ENCODE results near the gene GALNS. TPM values are rescaled to one million over a fixed set of nuclear protein-coding genes. Genes with fewer than 3 reads are reported as not detected.

Gene GALNS
- total and polyA plus RNA-seq, 5 donors, result 17.6 to 22.3 (median 19.1) TPM

DNA sequence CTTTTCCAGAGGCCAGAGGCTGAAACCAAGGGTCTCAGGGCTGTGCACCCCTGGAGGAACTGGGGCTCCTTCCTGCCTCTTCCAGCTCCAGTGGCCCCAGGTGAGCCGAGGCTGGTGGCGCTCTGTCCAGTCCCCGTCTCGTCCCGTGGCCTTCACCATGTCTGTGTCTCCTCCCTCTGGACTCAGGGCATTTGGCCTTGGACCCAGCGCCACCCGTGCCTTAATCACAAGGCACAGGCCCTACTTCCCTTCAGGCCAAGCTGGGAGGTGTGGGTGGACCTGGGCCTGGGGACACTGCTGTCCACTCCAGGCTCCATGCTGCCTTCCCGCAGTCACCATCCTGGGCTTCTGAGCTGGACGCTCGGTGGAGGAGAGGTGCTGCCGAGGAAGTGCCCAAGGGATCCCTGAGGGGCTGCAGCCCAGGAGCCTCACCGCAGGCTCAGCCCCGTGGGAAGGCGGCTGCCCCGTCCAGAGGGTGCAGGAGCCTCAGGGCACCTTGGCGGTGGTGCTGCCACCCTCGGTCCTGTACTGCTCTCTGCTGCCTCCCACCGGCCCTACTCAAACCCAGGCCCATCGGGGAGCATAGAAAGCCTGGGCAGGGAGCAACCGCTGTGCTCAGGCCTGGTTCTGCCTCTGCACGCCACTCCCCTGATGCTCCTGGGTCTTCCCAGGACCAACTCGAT lies 35.4 kb downstream of the GALNS start:
- H3K27me3 ChIP-seq (ENCODE audit: control insufficient read depth, insufficient read depth), result no peaks in the 10 kb centered on the region
- no peak for DNase-seq
- H3K4me3 ChIP-seq (ENCODE audit: low read length), result no peak overlapping the region
- ATAC-seq, result no peak
- intact Hi-C loops (cut with DNase I), result no loop called here
- no peaks in the 10 kb centered on the region for H3K9me3 ChIP-seq (ENCODE audit: control insufficient read depth, low read length)
- WGBS, result 92% methylated on average over 22 of the region's 22 CpGs
- no peak overlapping the region for H3K27ac ChIP-seq (ENCODE audit: low read length)
- H3K4me1 ChIP-seq (ENCODE audit: control insufficient read depth, insufficient read depth, low read length), result no peaks in the 10 kb centered on the region

DNA sequence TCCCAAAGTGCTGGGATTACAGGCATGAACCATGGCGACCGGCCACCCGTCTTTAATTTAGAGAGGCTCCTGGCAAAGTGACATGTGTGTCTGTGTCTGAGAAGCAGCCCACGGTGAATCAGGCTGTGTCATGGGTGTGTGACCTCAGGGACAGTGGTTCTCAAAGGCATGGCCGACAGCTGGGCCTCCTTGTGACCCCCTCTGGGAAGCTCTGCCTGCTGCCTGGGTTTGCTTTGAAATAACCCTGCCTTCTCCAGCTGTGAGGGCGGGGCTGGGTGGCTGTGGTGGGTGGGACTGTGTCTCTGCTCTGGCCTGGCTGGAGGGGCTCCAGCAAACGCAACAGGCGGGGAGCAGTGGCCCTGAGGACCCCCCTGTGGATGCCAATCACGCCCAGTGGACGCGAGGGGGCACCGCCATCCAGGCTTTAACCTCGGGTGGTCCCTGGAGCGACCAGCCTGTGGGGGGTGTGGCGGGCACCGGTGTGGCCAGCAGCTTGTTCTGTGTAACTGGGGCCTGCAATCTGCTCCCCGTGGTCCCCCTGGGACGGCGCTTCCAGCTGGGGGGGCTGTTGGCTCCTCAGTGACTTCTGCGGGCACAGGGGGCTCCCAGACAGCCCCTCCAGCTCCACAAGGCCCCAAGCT lies 36.2 kb downstream of the GALNS start:
- Histone ChIP-seq H3K27ac (ENCODE audit: low read length) (no peak overlapping the region), H3K9me3 (ENCODE audit: control insufficient read depth, low read length) (no peaks in the 10 kb centered on the region), H3K4me3 (ENCODE audit: low read length) (no peak overlapping the region), H3K27me3 (ENCODE audit: control insufficient read depth, insufficient read depth) (no peaks in the 10 kb centered on the region), H3K4me1 (ENCODE audit: control insufficient read depth, insufficient read depth, low read length) (no peaks in the 10 kb centered on the region)
- ATAC-seq (no peak), DNase-seq (no peak)
- intact Hi-C loops (cut with DNase I), result no loop called here
- WGBS, result 90% methylated on average over 20 of the region's 20 CpGs

DNA sequence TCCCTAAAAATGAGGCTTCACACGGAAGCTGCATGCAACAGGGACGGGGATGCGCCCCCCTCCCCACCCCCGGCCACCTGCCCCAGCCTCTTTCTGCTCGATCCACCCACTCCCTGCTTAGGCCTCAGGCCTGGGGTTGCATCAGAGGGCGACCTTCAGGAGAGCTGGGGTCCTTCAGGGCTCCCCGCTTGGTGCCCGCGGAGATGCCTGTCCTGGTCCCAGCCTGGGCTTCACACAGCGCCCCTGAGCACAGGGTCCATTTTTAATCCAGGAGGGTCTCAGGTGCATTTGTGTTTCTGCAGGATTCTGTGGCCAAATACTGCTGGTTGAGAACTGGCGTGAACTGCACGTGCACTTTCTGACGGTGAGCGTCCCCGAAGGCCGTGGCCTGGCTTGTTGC lies 37.6 kb downstream of the GALNS start:
- Histone ChIP-seq H3K4me1 (ENCODE audit: control insufficient read depth, insufficient read depth, low read length) (no peaks in the 10 kb centered on the region), H3K9me3 (ENCODE audit: control insufficient read depth, low read length) (no peaks in the 10 kb centered on the region), H3K27me3 (ENCODE audit: control insufficient read depth, insufficient read depth) (no peaks in the 10 kb centered on the region), H3K4me3 (ENCODE audit: low read length) (no peak overlapping the region), H3K27ac (ENCODE audit: low read length) (no peak overlapping the region)
- DNase-seq (no peak), ATAC-seq (no peak)
- intact Hi-C loops (cut with DNase I), result loop anchor here in 1 of 4 donors (10.0 kb wide), 1 partner anchor 346 kb away; no protein-coding TSS in a partner anchor
- 88% methylated on average over 16 of the region's 16 CpGs for WGBS

DNA sequence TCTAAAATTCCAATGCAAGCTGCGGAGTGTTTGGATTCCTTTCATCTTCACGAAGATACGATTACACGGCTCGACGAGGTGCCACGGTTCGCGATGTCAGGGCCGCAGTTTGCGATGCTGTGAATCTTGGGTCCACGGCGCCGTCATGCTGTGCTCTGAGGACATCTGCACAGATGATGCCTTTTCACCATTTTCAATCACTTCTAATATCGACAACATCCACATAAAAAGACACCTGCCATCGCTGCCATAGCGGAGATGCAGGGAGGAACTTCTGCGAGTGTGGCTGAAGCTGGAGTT lies 38.2 kb downstream of the GALNS start:
- no peaks in the 10 kb centered on the region for H3K4me1 ChIP-seq (ENCODE audit: control insufficient read depth, insufficient read depth, low read length)
- no peaks in the 10 kb centered on the region for H3K27me3 ChIP-seq (ENCODE audit: control insufficient read depth, insufficient read depth)
- WGBS, result 86% methylated on average over 18 of the region's 18 CpGs
- no peak overlapping the region for H3K4me3 ChIP-seq (ENCODE audit: low read length)
- no peaks in the 10 kb centered on the region for H3K9me3 ChIP-seq (ENCODE audit: control insufficient read depth, low read length)
- DNase-seq (no peak), ATAC-seq (no peak)
- intact Hi-C loops (cut with DNase I), result loop anchor here in 1 of 4 donors (10.0 kb wide), 1 partner anchor 346 kb away; no protein-coding TSS in a partner anchor
- no peak overlapping the region for H3K27ac ChIP-seq (ENCODE audit: low read length)

DNA sequence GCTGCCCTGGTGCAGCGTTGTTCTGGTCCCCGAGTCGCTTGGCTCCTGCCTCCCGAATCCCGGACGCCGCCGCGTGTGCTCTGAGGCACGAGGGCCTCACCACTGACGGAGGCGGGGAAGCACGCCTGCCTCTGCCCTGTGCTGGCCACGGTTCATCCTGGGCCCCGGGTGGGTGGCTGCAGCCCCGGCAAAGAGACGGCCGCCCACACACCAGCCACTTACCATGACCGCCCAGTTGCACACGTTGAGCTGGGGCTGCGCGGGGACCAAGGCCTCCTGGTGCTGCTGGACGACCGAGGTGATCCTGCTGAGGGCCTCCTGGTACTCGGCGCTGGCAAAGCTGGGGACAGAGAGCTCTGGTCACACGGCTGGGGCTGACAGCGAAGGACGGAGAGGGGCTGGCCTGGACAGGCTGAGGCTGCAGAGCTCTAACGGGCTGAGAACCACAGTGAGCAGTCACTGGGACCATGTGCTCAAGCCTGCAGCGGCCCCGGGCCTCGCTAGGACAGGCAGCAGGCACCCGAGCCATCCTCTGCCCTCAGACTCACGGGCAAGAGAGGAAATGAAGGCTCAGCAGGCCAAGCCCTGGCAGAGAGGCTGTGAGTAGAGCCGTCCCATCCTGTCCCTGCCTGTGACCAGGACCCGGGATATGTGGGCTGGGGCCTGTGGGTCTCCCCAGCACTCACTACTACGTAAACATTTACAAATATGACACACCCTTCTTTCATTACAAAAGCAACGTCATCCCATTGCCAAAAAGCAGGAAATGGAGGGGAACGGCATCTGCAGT lies 38.8 kb downstream of the GALNS start:
- WGBS, result 86% methylated on average over 40 of the region's 40 CpGs
- H3K9me3 ChIP-seq (ENCODE audit: control insufficient read depth, low read length), result no peaks in the 10 kb centered on the region
- ATAC-seq, result no peak
- H3K27ac ChIP-seq (ENCODE audit: low read length), result no peak overlapping the region
- no peaks in the 10 kb centered on the region for H3K27me3 ChIP-seq (ENCODE audit: control insufficient read depth, insufficient read depth)
- no peak overlapping the region for H3K4me3 ChIP-seq (ENCODE audit: low read length)
- no peaks in the 10 kb centered on the region for H3K4me1 ChIP-seq (ENCODE audit: control insufficient read depth, insufficient read depth, low read length)
- DNase-seq, result no peak
- intact Hi-C loops (cut with DNase I), result loop anchor here in 1 of 4 donors (10.0 kb wide), 1 partner anchor 347 kb away; no protein-coding TSS in a partner anchor

DNA sequence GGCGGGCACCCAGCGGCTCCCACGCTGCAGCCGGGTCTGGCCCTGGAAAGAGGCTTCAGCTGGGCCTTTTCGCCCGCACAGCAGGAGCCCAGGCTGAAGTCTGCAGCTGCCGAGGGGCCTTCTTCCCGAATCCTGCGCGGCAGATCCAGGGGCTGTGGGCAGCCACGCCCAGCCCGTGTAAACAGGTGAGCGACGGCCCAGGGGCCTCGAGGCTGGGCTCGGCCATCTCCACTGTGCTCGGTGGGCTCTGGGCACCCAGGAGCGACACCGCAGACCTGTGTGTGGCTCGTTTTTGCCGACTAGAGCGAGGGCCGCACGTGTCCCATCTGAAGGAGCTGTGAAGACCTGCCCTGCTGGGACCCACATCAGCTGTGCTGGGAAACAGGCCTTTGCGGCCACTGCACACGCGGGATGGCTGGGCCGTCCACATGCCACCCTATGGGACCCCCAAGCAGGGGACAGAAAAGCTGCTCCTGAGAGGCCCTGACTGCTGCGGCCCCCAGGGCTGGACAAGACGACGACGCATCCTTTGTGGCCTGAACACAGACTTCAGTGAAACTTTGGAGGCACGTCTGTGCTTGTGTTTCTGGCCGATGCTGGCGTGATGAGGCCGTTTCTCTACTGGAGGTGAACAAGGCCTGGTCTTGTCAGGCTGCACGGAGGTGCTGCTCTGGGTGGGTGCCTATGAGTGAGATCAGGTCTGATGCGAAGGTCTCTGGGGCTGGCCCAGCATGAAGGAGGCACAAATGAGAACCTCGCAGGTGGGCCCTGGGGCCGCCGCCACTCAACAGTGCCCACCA lies 39.8 kb downstream of the GALNS start:
- WGBS, result 89% methylated on average over 41 of the region's 41 CpGs
- H3K9me3 ChIP-seq (ENCODE audit: control insufficient read depth, low read length), result no peaks in the 10 kb centered on the region
- no peaks in the 10 kb centered on the region for H3K4me1 ChIP-seq (ENCODE audit: control insufficient read depth, insufficient read depth, low read length)
- ATAC-seq (no peak), DNase-seq (no peak)
- intact Hi-C loops (cut with DNase I), result loop anchor here in 1 of 4 donors (10.0 kb wide), 1 partner anchor 348 kb away; no protein-coding TSS in a partner anchor
- H3K27me3 ChIP-seq (ENCODE audit: control insufficient read depth, insufficient read depth), result no peaks in the 10 kb centered on the region
- no peak overlapping the region for H3K27ac ChIP-seq (ENCODE audit: low read length)
- H3K4me3 ChIP-seq (ENCODE audit: low read length), result no peak overlapping the region

DNA sequence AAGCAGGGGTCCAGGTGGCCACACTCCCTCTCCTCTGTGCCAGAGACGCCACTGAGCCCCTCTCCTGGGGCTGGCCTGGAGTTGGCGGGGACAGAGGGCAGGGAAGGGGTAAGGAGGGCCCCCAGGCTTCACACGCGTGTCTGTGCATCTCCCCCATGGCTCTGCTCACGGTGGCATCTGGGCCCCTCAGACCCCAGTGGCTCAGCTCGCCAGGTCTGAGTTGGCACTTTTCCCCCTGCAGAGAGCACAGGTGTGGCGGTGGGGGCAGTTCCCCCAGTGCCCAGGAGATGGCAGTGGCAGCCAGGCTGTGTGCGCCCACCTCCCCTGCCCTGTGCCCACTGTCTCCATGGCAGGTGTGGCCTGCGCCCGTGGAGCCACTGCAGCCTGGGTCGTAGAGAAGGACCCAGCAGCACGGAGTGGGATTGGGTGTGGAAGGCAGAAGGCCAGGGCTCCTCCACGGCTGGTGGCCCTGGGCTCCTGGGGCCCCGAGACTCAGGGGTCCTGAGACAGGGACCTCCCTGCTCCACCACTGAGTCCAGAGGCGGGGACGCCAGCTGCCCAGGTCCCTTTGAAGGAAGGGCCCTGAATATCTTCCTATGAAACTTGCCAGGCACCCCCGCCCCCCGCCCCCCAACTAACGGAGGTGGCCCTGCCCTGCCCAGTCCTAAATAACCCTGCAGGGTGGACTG lies 40.7 kb downstream of the GALNS start:
- Histone ChIP-seq H3K9me3 (ENCODE audit: control insufficient read depth, low read length) (no peaks in the 10 kb centered on the region), H3K4me3 (ENCODE audit: low read length) (no peak overlapping the region), H3K27ac (ENCODE audit: low read length) (no peak overlapping the region), H3K27me3 (ENCODE audit: control insufficient read depth, insufficient read depth) (no peaks in the 10 kb centered on the region), H3K4me1 (ENCODE audit: control insufficient read depth, insufficient read depth, low read length) (no peaks in the 10 kb centered on the region)
- DNase-seq (no peak), ATAC-seq (no peak)
- WGBS, result 56% methylated on average over 19 of the region's 19 CpGs
- intact Hi-C loops (cut with DNase I), result loop anchor here in 1 of 4 donors (10.0 kb wide), 1 partner anchor 349 kb away; no protein-coding TSS in a partner anchor

DNA sequence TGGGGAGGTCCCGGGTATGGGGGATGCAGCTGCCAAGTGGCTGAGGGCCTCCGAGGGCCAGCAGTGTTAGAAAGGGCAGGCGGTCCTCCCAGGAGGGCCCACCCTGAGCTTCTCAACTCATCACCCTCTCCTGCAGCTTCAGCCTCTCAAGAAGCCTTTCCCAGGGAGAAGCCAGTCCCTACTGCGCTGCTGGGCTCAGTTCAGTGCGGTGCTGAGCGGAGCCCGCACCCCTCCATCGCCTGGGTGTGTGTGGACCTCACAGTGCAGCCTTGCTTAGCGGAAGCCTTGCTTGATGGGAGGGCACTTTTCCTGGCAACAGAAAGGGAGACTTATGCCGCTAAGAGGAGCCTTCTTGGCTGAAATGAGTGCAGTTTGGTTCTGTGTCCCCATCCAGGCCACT lies 41.5 kb downstream of the GALNS start:
- H3K27me3 ChIP-seq (ENCODE audit: control insufficient read depth, insufficient read depth), result no peaks in the 10 kb centered on the region
- ATAC-seq (no peak), DNase-seq (no peak)
- no peak overlapping the region for H3K27ac ChIP-seq (ENCODE audit: low read length)
- no peaks in the 10 kb centered on the region for H3K4me1 ChIP-seq (ENCODE audit: control insufficient read depth, insufficient read depth, low read length)
- H3K4me3 ChIP-seq (ENCODE audit: low read length), result no peak overlapping the region
- WGBS, result 78% methylated on average over 10 of the region's 10 CpGs
- H3K9me3 ChIP-seq (ENCODE audit: control insufficient read depth, low read length), result no peaks in the 10 kb centered on the region
- intact Hi-C loops (cut with DNase I), result loop anchor here in 1 of 4 donors (10.0 kb wide), 1 partner anchor 350 kb away; no protein-coding TSS in a partner anchor

DNA sequence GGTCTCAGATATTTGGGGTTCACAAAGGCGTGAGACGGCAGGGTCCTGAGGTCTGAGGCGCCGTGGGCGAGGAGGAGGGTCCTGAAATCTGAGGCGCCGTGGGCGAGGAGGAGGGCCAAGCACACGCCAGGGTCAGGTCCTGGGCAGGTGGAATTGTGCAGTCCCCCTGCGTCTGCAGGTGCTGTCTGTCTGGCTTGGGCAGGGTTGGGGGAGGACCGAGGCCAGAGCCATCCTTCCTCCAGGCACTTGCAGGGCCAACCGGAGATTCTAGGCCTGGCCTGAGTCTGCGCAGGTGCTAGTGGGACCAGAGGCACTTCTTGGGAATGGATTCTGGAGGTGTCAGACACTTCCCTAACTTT lies 42.6 kb downstream of the GALNS start:
- WGBS, result 91% methylated on average over 13 of the region's 13 CpGs
- no peak for ATAC-seq
- intact Hi-C loops (cut with DNase I), result loop anchor here in 1 of 4 donors (10.0 kb wide), 1 partner anchor 351 kb away; no protein-coding TSS in a partner anchor

More for the DNA sequence above, 42.6 kb downstream of the GALNS start:
- DNase-seq, result no peak
- H3K27ac ChIP-seq (ENCODE audit: low read length), result no peak overlapping the region
- no peaks in the 10 kb centered on the region for H3K4me1 ChIP-seq (ENCODE audit: control insufficient read depth, insufficient read depth, low read length)
- no peak overlapping the region for H3K4me3 ChIP-seq (ENCODE audit: low read length)
- H3K9me3 ChIP-seq (ENCODE audit: control insufficient read depth, low read length), result no peaks in the 10 kb centered on the region
- H3K27me3 ChIP-seq (ENCODE audit: control insufficient read depth, insufficient read depth), result no peaks in the 10 kb centered on the region

All from right cardiac atrium (tissue), 5 donors.